H1 (cell line): ENCODE measurements around the gene FBXO47. TPM values are rescaled to one million over a fixed set of nuclear protein-coding genes. Genes with fewer than 3 reads are reported as not detected.

ENCODE experiments used
- CTCF ChIA-PET: fragments of 300-600 bp; sonication (Branson Sonifier 250); formaldehyde crosslinking; loops from one replicate; lab custom pipeline; 2021; ENCODE audit not compliant: partially characterized antibody; lab: Charles Lee
- POLR2A ChIA-PET: fragments of 300-600 bp; sonication (Branson Sonifier 250); formaldehyde crosslinking; loops from one replicate; lab custom pipeline; 2021; ENCODE audit warnings: inconsistent platforms; ENCODE audit not compliant: partially characterized antibody; lab: Charles Lee
- DNase-seq, 2 experiments: peaks; one replicate each; pipeline versions ENCODE4 v3.0.0 to v3.0.0-alpha.2; 2010 to 2022; ENCODE audit warnings: low spot score in 2 of 2, low read depth in 1 of 2, mixed read lengths in 1 of 2
- FAIRE-seq: peaks from 2 replicates; lab custom pipeline; 2011; peaks lifted over from hg19 to GRCh38; lab: Jason Lieb, UNC
- H2AFZ ChIP-seq: 2 replicates; pipeline ENCODE4 v1.8.1; 2012; ENCODE audit warnings: low read length, inconsistent platforms
- H2AK5ac ChIP-seq: 2 replicates; pipeline ENCODE4 v1.6.1; 2013; ENCODE audit warnings: low read depth, low read length
- H2BK120ac ChIP-seq: replicated peaks from 2 replicates; pipeline ENCODE3; 2013; ENCODE audit warnings: low read depth, low read length, inconsistent platforms
- H2BK12ac ChIP-seq: 2 replicates; pipeline ENCODE4 v1.6.1; 2013; ENCODE audit warnings: low read depth, low read length
- H2BK15ac ChIP-seq: 2 replicates; pipeline ENCODE4 v1.6.1; 2013; ENCODE audit warnings: low read length
- H2BK20ac ChIP-seq: 2 replicates; pipeline ENCODE4 v1.6.1; 2013; ENCODE audit warnings: low read length
- H2BK5ac ChIP-seq: 2 replicates; pipeline ENCODE4 v1.6.1; 2013; ENCODE audit warnings: low read depth, low read length
- H3K14ac ChIP-seq: 2 replicates; pipeline ENCODE4 v1.6.1; 2013; ENCODE audit warnings: inconsistent platforms; ENCODE audit not compliant: insufficient read length
- H3K18ac ChIP-seq: 2 replicates; pipeline ENCODE4 v1.6.1; 2013; ENCODE audit warnings: low read length; ENCODE audit errors: extremely low read depth
- H3K23ac ChIP-seq: 2 replicates; pipeline ENCODE4 v1.6.1; 2013; ENCODE audit warnings: inconsistent platforms; ENCODE audit not compliant: insufficient read length
- H3K23me2 ChIP-seq: 2 replicates; pipeline ENCODE4 v1.6.1; 2013; ENCODE audit warnings: low read depth, low read length
- H3K27ac ChIP-seq: 2 replicates; pipeline ENCODE4 v1.6.1; 2011; ENCODE audit warnings: low read depth, low read length, inconsistent platforms
- H3K27me3 ChIP-seq, 4 experiments: replicated peaks in 1 of 4; 1 replicate in 1 of 4; 2 replicates in 3 of 4; pipeline versions ENCODE4 v1.6.1 to v1.8.1; 2011 to 2013; ENCODE audit warnings: low read length in 3 of 4, mild to moderate bottlenecking in 3 of 4, inconsistent platforms in 2 of 4, mixed read lengths in 2 of 4, moderate library complexity in 1 of 4; ENCODE audit not compliant: control insufficient read depth in 3 of 4, insufficient read depth in 3 of 4; ENCODE audit errors: extremely low read depth in 1 of 4
- H3K36me3 ChIP-seq, 4 experiments: 2 replicates each; pipeline versions ENCODE4 v1.6.1 to v1.8.1; 2011 to 2013; ENCODE audit warnings: mild to moderate bottlenecking in 4 of 4, low read length in 3 of 4, moderate library complexity in 2 of 4, control low read depth in 1 of 4, inconsistent platforms in 1 of 4; ENCODE audit not compliant: insufficient read depth in 4 of 4, control insufficient read depth in 2 of 4
- H3K4ac ChIP-seq: replicated peaks from 2 replicates; pipeline ENCODE3; 2013; ENCODE audit warnings: low read length, low read depth, mixed read lengths, inconsistent platforms; ENCODE audit not compliant: insufficient read length
- H3K4me1 ChIP-seq, 4 experiments: replicated peaks in 1 of 4; 1 replicate in 1 of 4; 2 replicates in 3 of 4; pipeline versions ENCODE4 v1.6.1 to v1.8.1; 2011 to 2013; ENCODE audit warnings: low read length in 3 of 4, inconsistent platforms in 2 of 4, mixed read lengths in 1 of 4; ENCODE audit not compliant: insufficient read depth in 4 of 4, control insufficient read depth in 3 of 4
- H3K4me2 ChIP-seq, 2 experiments: 2 replicates each; pipeline versions ENCODE4 v1.6.1 to v1.8.1; 2011 to 2013; ENCODE audit warnings: low read depth in 2 of 2, low read length in 2 of 2, control low read depth in 1 of 2, inconsistent platforms in 1 of 2, mild to moderate bottlenecking in 1 of 2; ENCODE audit not compliant: insufficient read depth in 1 of 2
- H3K4me3 ChIP-seq, 4 experiments: fragments of 200-600, 300-600 bp in 1 of 4; sonication (generic), shearing (Covaris generic), sonication (Bioruptor Twin) in 1 of 4; 2 replicates each; pipeline versions ENCODE4 v1.5.1 to v1.8.1; 2011 to 2016; ENCODE audit warnings: low read length in 4 of 4, low read depth in 3 of 4, control low read depth in 2 of 4, inconsistent platforms in 2 of 4, mild to moderate bottlenecking in 2 of 4, mixed read lengths in 1 of 4, moderate library complexity in 1 of 4; ENCODE audit not compliant: insufficient read depth in 2 of 4; ENCODE audit errors: extremely low read depth in 1 of 4
- H3K56ac ChIP-seq: replicated peaks from 2 replicates; pipeline ENCODE3; 2013; ENCODE audit warnings: low read depth, mild to moderate bottlenecking, mixed read lengths, low read length, inconsistent platforms; ENCODE audit not compliant: insufficient read length
- H3K79me1 ChIP-seq: 2 replicates; pipeline ENCODE4 v1.6.1; 2013; ENCODE audit warnings: low read depth, low read length, control low read depth
- H3K79me2 ChIP-seq, 2 experiments: 2 replicates each; pipeline versions ENCODE4 v1.6.1 to v1.8.1; 2012 to 2013; ENCODE audit warnings: low read length in 2 of 2, mild to moderate bottlenecking in 2 of 2, inconsistent platforms in 1 of 2; ENCODE audit not compliant: insufficient read depth in 2 of 2, control insufficient read depth in 1 of 2
- H3K9ac ChIP-seq, 4 experiments: replicated peaks in 1 of 4; 1 replicate in 1 of 4; 2 replicates in 3 of 4; pipeline versions ENCODE4 v1.6.1 to v1.8.1; 2011 to 2013; ENCODE audit warnings: low read depth in 3 of 4, low read length in 3 of 4, control low read depth in 2 of 4, mild to moderate bottlenecking in 2 of 4, moderate library complexity in 2 of 4, inconsistent platforms in 1 of 4; ENCODE audit errors: extremely low read depth in 1 of 4
- H3K9me3 ChIP-seq, 2 experiments: 2 replicates each; pipeline versions ENCODE4 v1.6.1 to v1.8.1; 2012 to 2013; ENCODE audit warnings: mild to moderate bottlenecking in 2 of 2, moderate library complexity in 2 of 2, control low read depth in 1 of 2, inconsistent platforms in 1 of 2, low read depth in 1 of 2, low read length in 1 of 2, mixed read lengths in 1 of 2; ENCODE audit not compliant: insufficient read depth in 2 of 2
- H4K20me1 ChIP-seq, 2 experiments: replicated peaks in 1 of 2; 2 replicates each; pipeline versions ENCODE3 to v1.8.1; 2011 to 2013; ENCODE audit warnings: inconsistent platforms in 2 of 2, low read length in 2 of 2, mild to moderate bottlenecking in 1 of 2; ENCODE audit not compliant: insufficient read depth in 2 of 2, control insufficient read depth in 1 of 2
- H4K5ac ChIP-seq: 2 replicates; pipeline ENCODE4 v1.6.1; 2013; ENCODE audit warnings: low read length, low read depth, mixed read lengths, inconsistent platforms; ENCODE audit not compliant: insufficient read length
- H4K8ac ChIP-seq: 2 replicates; pipeline ENCODE4 v1.8.0; 2013; ENCODE audit warnings: mild to moderate bottlenecking, moderate library complexity, low read length, inconsistent platforms; ENCODE audit not compliant: insufficient read depth; ENCODE audit errors: extremely low read depth
- H4K91ac ChIP-seq: replicated peaks from 2 replicates; pipeline ENCODE3; 2013; ENCODE audit warnings: low read length, mixed read lengths, inconsistent platforms; ENCODE audit not compliant: insufficient read length
- KDM4A ChIP-seq: IDR thresholded peaks from one replicate; pipeline ENCODE4 v1.7.1; 2012; ENCODE audit warnings: low read depth, mild to moderate bottlenecking, moderate library complexity, low read length, inconsistent platforms; ENCODE audit not compliant: severe bottlenecking
- WGBS, 2 experiments: shearing (Covaris generic) in 1 of 2; methylation state at CpG; one replicate each; pipeline versions ENCODE4 v1.1.6 to v1.1.7; 2013 to 2015; ENCODE audit warnings: low lambda C conversion rate in 2 of 2, mixed read lengths in 2 of 2, inconsistent platforms in 1 of 2, low coverage in 1 of 2, missing lambda C conversion rate in 1 of 2; ENCODE audit not compliant: insufficient replicate concordance in 2 of 2, insufficient coverage in 1 of 2, insufficient read length in 1 of 2; ENCODE audit errors: extremely low coverage in 1 of 2, missing lambda C conversion rate in 1 of 2; 5-methylcytosine and 5-hydroxymethylcytosine counted together
- polyA plus RNA-seq, 7 experiments: library from polyadenylated mRNA; depleted of rRNA in 3 of 7; stranded (reverse) in 5 of 7; unstranded in 2 of 7; fragments of >200 nt in 5 of 7; fragments of 200-250 nt in 2 of 7; gene quantifications; 1 replicate in 5 of 7; 2 replicates in 1 of 7; 4 replicates in 1 of 7; pipeline versions ENCODE4 v1.2.1 to v1.2.3, GENCODE V29; 2011 to 2013; ENCODE audit warnings: missing spikeins in 2 of 7, mixed read lengths in 2 of 7
- total RNA-seq: library from RNA; stranded (reverse); fragmentation: NEBNext Ultra II Directional; extraction: Animal tissue kit (Norgen Biotek cat#: 25700); gene quantifications from 2 replicates; pipeline ENCODE4 v1.2.1, GENCODE V29; 2021

Gene FBXO47
- total and polyA plus RNA-seq, 2 of the 8 experiments (the other 6 are each of a cell fraction or from before 2014, with no cell fraction given), result not detected

DNA sequence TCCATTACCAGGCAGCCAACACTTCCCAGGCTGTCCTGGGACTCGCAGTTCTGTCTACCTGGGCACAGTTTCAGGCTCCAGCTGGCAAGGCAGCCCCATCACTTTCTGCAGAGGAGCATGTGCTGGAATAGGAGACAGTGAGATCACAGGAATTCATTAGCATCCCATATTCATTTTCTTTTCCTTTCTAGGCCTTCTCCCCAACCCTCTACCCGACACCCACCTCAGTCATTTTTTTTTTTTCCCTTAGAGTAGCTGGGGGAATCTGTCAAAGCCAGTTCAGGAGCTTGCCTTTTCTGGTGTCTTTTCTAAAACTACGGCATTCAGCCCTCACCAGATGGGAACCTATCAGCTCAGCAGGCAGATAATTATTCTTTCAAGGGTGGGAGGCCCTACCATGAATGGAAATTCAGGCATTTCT, 42.4 kb upstream of the FBXO47 start:
- Histone ChIP-seq H3K9ac (no peak overlapping the region), H3K23me2 (0 out of 2 replicates have a peak, but pooled peaks cover 3% of the 10 kb centered on the region), H2BK15ac (no peak overlapping the region), H2AFZ (no peak overlapping the region), H3K18ac (no peak overlapping the region), H3K23ac (no peak overlapping the region), H3K79me1 (no peaks in the 10 kb centered on the region), H2BK12ac (peak overlapping the region; percentile 39; the same call in 1 of the 2 replicates), H3K27me3 (no peaks in the 10 kb centered on the region), H3K4me1 (peaks cover 0 to 4% (median 0%) of the 10 kb centered on the region in 4 experiments; a peak in 3 of 7 replicates), H2BK5ac (peak overlapping the region; percentile 50; the same call in 1 of the 2 replicates), H4K91ac (no peak overlapping the region), H3K27ac (no peak overlapping the region), H4K5ac (no peak overlapping the region), H3K79me2 (no peaks in the 10 kb centered on the region), H2AK5ac (no peak overlapping the region), H3K4me2 (no peak overlapping the region), H3K14ac (no peak overlapping the region), H4K8ac (no peak overlapping the region), H3K56ac (no peak overlapping the region), H4K20me1 (no peaks in the 10 kb centered on the region), H3K9me3 (peaks cover 0 to 3% of the 10 kb centered on the region in 2 experiments; a peak in 1 of 4 replicates), H3K4ac (no peak overlapping the region), H3K36me3 (no peaks in the 10 kb centered on the region), H2BK20ac (no peak overlapping the region), H3K4me3 (no peak overlapping the region), H2BK120ac (no peak overlapping the region)
- CTCF ChIA-PET, result interaction anchor here (0.6 to 1.4 kb wide), 6 partner anchors 27 to 165 kb away, joined by 3 to 5 read pairs (median 4); no protein-coding TSS in a partner anchor
- TF ChIP-seq KDM4A, result no peak
- DNase-seq (no peak), FAIRE-seq (no peak)
- WGBS, 2 experiments, result 82% methylated on average over 3 of the region's 3 CpGs; no CpG with 5 or more reads in 1 of the 2 experiments
- POLR2A ChIA-PET, result interaction anchor here (0.6 to 1.6 kb wide), 3 partner anchors 36 to 279 kb away, joined by 3 to 4 read pairs (median 4); no protein-coding TSS in a partner anchor
